ENCODE data around the gene DNAH7.
"Not testable (repeated sequence)": the region's sequence is repeated elsewhere in the genome, so short reads cannot be mapped to it uniquely, and the experiment has no call there.

DNAH7 gene

GRCh38 chr2:196068271-196069209 is at the start of gene DNAH7:
DNAH7 (minus strand) TSS chr2:196068837; CDS start chr2:196068711, 126 bp downstream.
- DNase-seq (ENCODE audit: low read depth): no peak

GRCh38 chr2:196117214-196117705 is 48.6 kb upstream of the DNAH7 start:
- DNase-seq (ENCODE audit: low read depth): no peak

- no peak for DNase-seq (ENCODE audit: low read depth)
Observed at GRCh38 chr2:196113061-196113974, 44.7 kb upstream of the DNAH7 start.

- peak; percentile 83 for DNase-seq (ENCODE audit: low read depth)
Observed at GRCh38 chr2:196112418-196113034, 43.9 kb upstream of the DNAH7 start.

GRCh38 chr2:196108604-196109003 is 40.0 kb upstream of the DNAH7 start:
- no peak for DNase-seq (ENCODE audit: low read depth)

- no peak for DNase-seq (ENCODE audit: low read depth)
Observed at GRCh38 chr2:196105951-196106350, 37.3 kb upstream of the DNAH7 start.

- no peak for DNase-seq (ENCODE audit: low read depth)
Observed at GRCh38 chr2:196104066-196104465, 35.4 kb upstream of the DNAH7 start.

- DNase-seq (ENCODE audit: low read depth): no peak
Observed at GRCh38 chr2:196103626-196104025, 35.0 kb upstream of the DNAH7 start.

- no peak for DNase-seq (ENCODE audit: low read depth)
Observed at GRCh38 chr2:196101325-196101991, 32.8 kb upstream of the DNAH7 start.

GRCh38 chr2:196099916-196100315 is 31.3 kb upstream of the DNAH7 start:
- DNase-seq (ENCODE audit: low read depth): no peak

- no peak for DNase-seq (ENCODE audit: low read depth)
Observed at GRCh38 chr2:196097864-196098660, 29.4 kb upstream of the DNAH7 start.

- no peak for DNase-seq (ENCODE audit: low read depth)
Observed at GRCh38 chr2:196096982-196097745, 28.5 kb upstream of the DNAH7 start.

- DNase-seq (ENCODE audit: low read depth): no peak
Observed at GRCh38 chr2:196096264-196096663, 27.6 kb upstream of the DNAH7 start.

GRCh38 chr2:196089448-196089847 is 20.8 kb upstream of the DNAH7 start:
- not testable (repeated sequence) for DNase-seq (ENCODE audit: low read depth)

GRCh38 chr2:196088203-196088602 is 19.6 kb upstream of the DNAH7 start:
- DNase-seq (ENCODE audit: low read depth): no peak

GRCh38 chr2:196086517-196087368 is 18.1 kb upstream of the DNAH7 start:
- DNase-seq (ENCODE audit: low read depth): no peak

GRCh38 chr2:196083601-196084000 is 15.0 kb upstream of the DNAH7 start:
- no peak for DNase-seq (ENCODE audit: low read depth)

GRCh38 chr2:196080526-196080925 is 11.9 kb upstream of the DNAH7 start:
- DNase-seq (ENCODE audit: low read depth): no peak

GRCh38 chr2:196079052-196079451 is 10.4 kb upstream of the DNAH7 start:
- no peak for DNase-seq (ENCODE audit: low read depth)

Data from GM04503 (cell line).